Measurements from ENCODE around the gene MYO7B.

- TF ChIP-seq EZH2 (IDR thresholded peaks at IDR 0.05; ENCODE audit: borderline replicate concordance, insufficient read depth, low read depth, low read length, poor library complexity, severe bottlenecking) (no peak), CTCF (IDR thresholded peaks at IDR 0.05) (no peak)
These were observed 7.0 kb upstream of the MYO7B start for GRCh38 chr2:127528487-127528886.

Data from B cell (primary cell).